Midbrain (tissue), 1 donor: ENCODE results near the gene GULP1.
A peak's percentile ranks its signal among the peaks of the same experiment; 100 is the strongest.
"Not testable (repeated sequence)": the region's sequence is repeated elsewhere in the genome, so short reads cannot be mapped to it uniquely, and the experiment has no call there.

ENCODE experiments used
- DNase-seq: peaks from one replicate; lab custom pipeline; 2025; lab: John Stamatoyannopoulos, UW

Gene GULP1

GRCh38 chr2:188292348-188293239 lies 920 bp downstream of the GULP1 start:
- DNase-seq: no peak

- DNase-seq: peak; percentile 34
These were observed 2.1 kb downstream of the GULP1 start for GRCh38 chr2:188293601-188294351.

- DNase-seq: no peak
These were observed 2.8 kb downstream of the GULP1 start for GRCh38 chr2:188294352-188294926.

- DNase-seq: no peak
These were observed 3.5 kb downstream of the GULP1 start for GRCh38 chr2:188295067-188295685.

GRCh38 chr2:188297978-188298377 lies 6.3 kb downstream of the GULP1 start:
- no peak for DNase-seq

- not testable (repeated sequence) for DNase-seq
These were observed 7.3 kb downstream of the GULP1 start for GRCh38 chr2:188298937-188299371.

GRCh38 chr2:188303363-188304031 lies 11.8 kb downstream of the GULP1 start:
- DNase-seq: no peak

- DNase-seq: no peak
These were observed 13.6 kb downstream of the GULP1 start for GRCh38 chr2:188305271-188305670.

GRCh38 chr2:188306271-188306670 lies 14.6 kb downstream of the GULP1 start:
- no peak for DNase-seq

- DNase-seq: no peak
These were observed 16.2 kb downstream of the GULP1 start for GRCh38 chr2:188307850-188308283.

- DNase-seq: no peak
These were observed 16.8 kb downstream of the GULP1 start for GRCh38 chr2:188308483-188308882.

- no peak for DNase-seq
These were observed 17.7 kb downstream of the GULP1 start for GRCh38 chr2:188309364-188309763.

GRCh38 chr2:188314314-188315054 lies 22.8 kb downstream of the GULP1 start:
- DNase-seq: no peak

GRCh38 chr2:188315750-188316149 lies 24.1 kb downstream of the GULP1 start:
- DNase-seq: no peak

- no peak for DNase-seq
These were observed 24.7 kb downstream of the GULP1 start for GRCh38 chr2:188316342-188316741.

GRCh38 chr2:188316791-188317423 lies 25.2 kb downstream of the GULP1 start:
- DNase-seq: no peak

GRCh38 chr2:188318161-188318749 lies 26.6 kb downstream of the GULP1 start:
- no peak for DNase-seq

- DNase-seq: no peak
These were observed 28.2 kb downstream of the GULP1 start for GRCh38 chr2:188319838-188320237.

- DNase-seq: no peak
These were observed 29.2 kb downstream of the GULP1 start for GRCh38 chr2:188320861-188321260.
